Bronchial epithelial cell (primary cell): ENCODE data around the gene HYKK. TPM values are rescaled to one million over a fixed set of nuclear protein-coding genes. Genes with fewer than 3 reads are reported as not detected.
"Not testable (repeated sequence)": the region's sequence is repeated elsewhere in the genome, so short reads cannot be mapped to it uniquely, and the experiment has no call there.

Experiments used
- DNase-seq: peaks from one replicate; pipeline ENCODE4 v3.0.0-alpha.2; 2010; ENCODE audit warnings: low read depth
- FAIRE-seq: peaks from 2 replicates; lab custom pipeline; 2011; peaks lifted over from hg19 to GRCh38; lab: Jason Lieb, UNC
- H3K27me3 ChIP-seq: 2 replicates; pipeline ENCODE4 v1.5.1; 2011; ENCODE audit warnings: low read length; ENCODE audit not compliant: control insufficient read depth, insufficient read depth
- H3K36me3 ChIP-seq: 2 replicates; pipeline ENCODE4 v1.5.1; 2011; ENCODE audit warnings: low read length; ENCODE audit not compliant: control insufficient read depth, insufficient read depth
- H3K4me3 ChIP-seq: 2 replicates; pipeline ENCODE4 v1.5.1; 2011; ENCODE audit warnings: mild to moderate bottlenecking, low read depth, low read length, control low read depth
- total RNA-seq: library from RNA; depleted of rRNA; stranded (reverse); fragments of >200 nt; gene quantifications from 2 replicates; pipeline ENCODE4 v1.2.1, GENCODE V29; 2014
- TF ChIP-seq, protein P1 (sequence below): IDR thresholded peaks from 2 replicates; pipeline ENCODE4 v1.5.1; 2011; ENCODE audit warnings: mild to moderate bottlenecking, moderate library complexity, low read length, control low read depth, inconsistent platforms; ENCODE audit not compliant: insufficient read depth, severe bottlenecking

HYKK gene
- total RNA-seq, 1 donor from 2014 or later, result 1.3 TPM

DNA sequence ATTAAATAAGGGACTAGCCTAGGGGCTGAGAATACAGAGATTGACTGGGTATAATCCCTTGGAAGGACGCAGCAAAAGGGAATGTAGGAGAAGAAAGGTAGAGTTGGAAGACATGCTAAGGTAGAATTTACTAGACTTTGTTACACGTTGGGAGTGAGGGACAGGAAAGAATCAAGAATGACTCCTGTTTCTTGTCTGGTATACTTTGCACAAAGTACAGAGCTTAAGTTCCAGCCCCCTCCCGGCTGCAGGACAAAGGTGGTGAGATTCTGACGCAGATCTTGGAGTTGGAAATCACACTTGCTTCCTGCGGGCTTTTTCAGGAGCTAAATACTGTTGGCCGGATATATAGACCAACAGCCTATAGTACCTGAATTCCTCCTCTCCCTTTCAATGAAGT, 895 bp downstream of the HYKK start:
- DNase-seq, result peak; percentile 3
- no peak overlapping the region for H3K4me3 ChIP-seq
- FAIRE-seq, result no peak
- TF ChIP-seq, protein P1, sequence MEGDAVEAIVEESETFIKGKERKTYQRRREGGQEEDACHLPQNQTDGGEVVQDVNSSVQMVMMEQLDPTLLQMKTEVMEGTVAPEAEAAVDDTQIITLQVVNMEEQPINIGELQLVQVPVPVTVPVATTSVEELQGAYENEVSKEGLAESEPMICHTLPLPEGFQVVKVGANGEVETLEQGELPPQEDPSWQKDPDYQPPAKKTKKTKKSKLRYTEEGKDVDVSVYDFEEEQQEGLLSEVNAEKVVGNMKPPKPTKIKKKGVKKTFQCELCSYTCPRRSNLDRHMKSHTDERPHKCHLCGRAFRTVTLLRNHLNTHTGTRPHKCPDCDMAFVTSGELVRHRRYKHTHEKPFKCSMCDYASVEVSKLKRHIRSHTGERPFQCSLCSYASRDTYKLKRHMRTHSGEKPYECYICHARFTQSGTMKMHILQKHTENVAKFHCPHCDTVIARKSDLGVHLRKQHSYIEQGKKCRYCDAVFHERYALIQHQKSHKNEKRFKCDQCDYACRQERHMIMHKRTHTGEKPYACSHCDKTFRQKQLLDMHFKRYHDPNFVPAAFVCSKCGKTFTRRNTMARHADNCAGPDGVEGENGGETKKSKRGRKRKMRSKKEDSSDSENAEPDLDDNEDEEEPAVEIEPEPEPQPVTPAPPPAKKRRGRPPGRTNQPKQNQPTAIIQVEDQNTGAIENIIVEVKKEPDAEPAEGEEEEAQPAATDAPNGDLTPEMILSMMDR, result no peak
- H3K36me3 ChIP-seq, result no peaks in the 10 kb centered on the region
- H3K27me3 ChIP-seq, result no peaks in the 10 kb centered on the region

GRCh38 chr15:78509726-78510312, 2.4 kb downstream of the HYKK start:
- TF ChIP-seq, protein P1, result no peak
- Histone ChIP-seq H3K36me3 (no peaks in the 10 kb centered on the region), H3K27me3 (no peaks in the 10 kb centered on the region), H3K4me3 (no peak overlapping the region)
- FAIRE-seq (no peak), DNase-seq (no peak)

DNA sequence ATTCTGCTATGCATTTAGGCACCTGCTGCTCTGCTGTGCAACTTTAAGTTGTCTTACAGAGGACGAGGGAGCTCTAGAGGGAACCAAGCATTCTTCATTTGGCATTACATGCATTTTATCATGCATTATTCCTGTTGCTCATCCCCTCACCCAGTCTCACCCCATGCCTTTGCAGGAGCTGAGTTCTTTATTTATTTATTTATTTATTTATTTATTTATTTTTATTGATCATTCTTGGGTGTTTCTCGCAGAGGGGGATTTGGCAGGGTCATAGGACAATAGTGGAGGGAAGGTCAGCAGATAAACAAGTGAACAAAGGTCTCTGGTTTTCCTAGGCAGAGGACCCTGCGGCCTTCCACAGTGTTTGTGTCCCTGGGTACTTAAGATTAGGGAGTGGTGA, 12.7 kb downstream of the HYKK start:
- H3K4me3 ChIP-seq, DNase-seq, FAIRE-seq, H3K27me3 ChIP-seq, H3K36me3 ChIP-seq: not testable (repeated sequence)

GRCh38 chr15:78524230-78524629, 16.9 kb downstream of the HYKK start:
- DNase-seq (no peak), FAIRE-seq (no peak)
- Histone ChIP-seq H3K27me3 (no peaks in the 10 kb centered on the region), H3K36me3 (no peaks in the 10 kb centered on the region), H3K4me3 (no peak overlapping the region)
- TF ChIP-seq, protein P1, result no peak

DNA sequence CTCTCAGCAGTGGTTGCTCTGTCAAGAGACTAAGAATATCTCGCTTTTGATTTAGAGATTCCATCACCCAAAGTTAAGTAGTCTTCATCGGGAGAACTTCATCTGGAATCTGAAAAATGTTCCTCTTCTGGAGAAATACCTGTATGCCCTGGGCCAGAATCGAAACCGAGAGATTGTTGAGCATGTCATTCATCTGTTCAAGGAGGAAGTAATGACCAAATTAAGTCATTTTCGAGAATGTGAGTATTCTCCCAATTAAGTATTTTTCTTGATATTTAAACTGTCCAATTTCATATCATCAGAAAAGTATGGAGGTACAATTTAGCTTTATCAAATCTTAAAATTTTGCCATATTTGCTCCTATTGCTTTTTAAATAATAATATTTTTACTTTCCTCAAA, 19.9 kb downstream of the HYKK start:
- no peaks in the 10 kb centered on the region for H3K27me3 ChIP-seq
- FAIRE-seq (no peak), DNase-seq (no peak)
- no peaks in the 10 kb centered on the region for H3K36me3 ChIP-seq
- H3K4me3 ChIP-seq, result no peak overlapping the region
- TF ChIP-seq, protein P1, result no peak

DNA sequence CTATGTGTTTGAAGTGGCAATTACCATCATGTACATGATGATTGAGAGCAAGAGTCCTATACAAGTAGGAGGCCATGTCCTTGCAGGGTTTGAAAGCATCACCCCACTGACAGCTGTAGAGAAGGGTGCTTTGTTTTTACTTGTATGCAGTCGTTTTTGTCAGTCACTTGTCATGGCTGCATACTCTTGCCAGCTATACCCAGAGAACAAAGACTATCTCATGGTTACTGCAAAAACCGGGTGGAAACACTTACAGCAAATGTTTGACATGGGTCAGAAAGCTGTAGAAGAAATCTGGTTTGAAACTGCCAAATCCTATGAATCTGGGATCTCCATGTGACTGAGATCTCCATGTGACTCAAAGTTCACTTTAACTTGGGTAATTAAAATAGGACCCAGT, 26.0 kb downstream of the HYKK start:
- FAIRE-seq, result no peak
- H3K4me3 ChIP-seq, result no peak overlapping the region
- no peaks in the 10 kb centered on the region for H3K27me3 ChIP-seq
- TF ChIP-seq, protein P1, result no peak
- no peaks in the 10 kb centered on the region for H3K36me3 ChIP-seq
- no peak for DNase-seq
